Measurements from ENCODE around the gene CDC14A.

CDC14A gene

DNA sequence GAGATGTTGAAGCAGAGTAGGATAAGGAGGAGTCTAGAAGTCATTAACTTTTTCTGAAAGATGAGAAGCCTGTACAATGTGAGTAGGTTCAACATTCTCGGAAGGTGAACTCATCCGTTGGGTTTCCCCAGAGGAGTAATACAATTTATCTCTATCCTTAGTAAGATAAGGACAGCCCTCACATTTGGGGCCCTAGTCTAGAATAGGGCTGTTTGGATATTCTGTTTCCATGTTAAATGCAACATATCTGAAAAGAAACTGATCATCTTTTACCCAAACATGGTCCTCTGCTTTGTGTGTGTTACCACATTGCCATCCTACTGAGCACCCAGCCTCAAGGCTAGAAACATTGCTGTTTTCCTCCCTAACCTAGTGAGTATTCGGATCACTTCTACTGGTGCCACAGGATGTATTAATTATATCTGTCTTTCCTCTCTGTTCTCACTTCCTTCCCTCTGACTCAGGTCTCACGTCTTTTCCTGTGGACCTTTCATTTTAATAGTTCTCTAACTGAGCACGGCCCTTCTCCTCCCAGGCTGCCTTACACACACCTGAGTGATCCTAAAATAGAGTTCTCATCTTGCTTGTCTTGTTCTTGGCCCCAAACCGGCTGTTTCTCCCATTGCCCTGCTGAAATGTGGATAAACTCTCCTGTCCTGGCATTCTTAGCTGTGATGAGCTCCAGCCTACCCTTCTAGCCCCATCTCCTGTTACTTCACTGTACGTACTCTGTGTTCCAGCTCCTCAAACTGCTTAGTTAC lies 91.7 kb downstream of the CDC14A start:
- no peak for DNase-seq (ENCODE audit: low read depth)
- H3K4me3 ChIP-seq (ENCODE audit: low read length): no peak overlapping the region
- TF ChIP-seq, protein P1, sequence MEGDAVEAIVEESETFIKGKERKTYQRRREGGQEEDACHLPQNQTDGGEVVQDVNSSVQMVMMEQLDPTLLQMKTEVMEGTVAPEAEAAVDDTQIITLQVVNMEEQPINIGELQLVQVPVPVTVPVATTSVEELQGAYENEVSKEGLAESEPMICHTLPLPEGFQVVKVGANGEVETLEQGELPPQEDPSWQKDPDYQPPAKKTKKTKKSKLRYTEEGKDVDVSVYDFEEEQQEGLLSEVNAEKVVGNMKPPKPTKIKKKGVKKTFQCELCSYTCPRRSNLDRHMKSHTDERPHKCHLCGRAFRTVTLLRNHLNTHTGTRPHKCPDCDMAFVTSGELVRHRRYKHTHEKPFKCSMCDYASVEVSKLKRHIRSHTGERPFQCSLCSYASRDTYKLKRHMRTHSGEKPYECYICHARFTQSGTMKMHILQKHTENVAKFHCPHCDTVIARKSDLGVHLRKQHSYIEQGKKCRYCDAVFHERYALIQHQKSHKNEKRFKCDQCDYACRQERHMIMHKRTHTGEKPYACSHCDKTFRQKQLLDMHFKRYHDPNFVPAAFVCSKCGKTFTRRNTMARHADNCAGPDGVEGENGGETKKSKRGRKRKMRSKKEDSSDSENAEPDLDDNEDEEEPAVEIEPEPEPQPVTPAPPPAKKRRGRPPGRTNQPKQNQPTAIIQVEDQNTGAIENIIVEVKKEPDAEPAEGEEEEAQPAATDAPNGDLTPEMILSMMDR (conservative IDR thresholded peaks at IDR 0.05; ENCODE audit: low read length): no peak

DNA sequence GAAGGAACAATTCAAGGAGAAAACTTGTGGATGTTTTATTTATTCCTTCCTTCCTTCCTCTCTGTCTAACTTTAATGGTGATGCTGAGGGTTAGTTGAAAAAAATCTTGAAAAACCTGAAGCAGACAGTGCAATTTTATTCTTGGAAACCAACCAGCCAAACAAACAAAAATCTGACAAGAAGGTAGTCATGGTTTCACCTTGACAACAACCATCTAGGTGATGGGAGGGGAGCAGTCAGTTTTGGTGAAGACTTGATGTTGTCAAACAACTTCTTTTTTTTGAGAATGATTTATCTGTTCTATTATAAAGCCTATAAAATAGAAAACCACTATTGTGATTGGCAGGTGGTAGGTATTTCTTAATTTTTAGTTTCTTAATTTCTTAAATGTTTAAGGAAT lies 93.3 kb downstream of the CDC14A start:
- no peak for DNase-seq (ENCODE audit: low read depth)
- TF ChIP-seq, protein P1 (conservative IDR thresholded peaks at IDR 0.05; ENCODE audit: low read length): no peak
- no peak overlapping the region for H3K4me3 ChIP-seq (ENCODE audit: low read length)

- no peak overlapping the region for H3K4me3 ChIP-seq (ENCODE audit: low read length)
- no peak for DNase-seq (ENCODE audit: low read depth)
- TF ChIP-seq, protein P1 (conservative IDR thresholded peaks at IDR 0.05; ENCODE audit: low read length): no peak
Observed at GRCh38 chr1:100448366-100448765, 96.1 kb downstream of the CDC14A start.

DNA sequence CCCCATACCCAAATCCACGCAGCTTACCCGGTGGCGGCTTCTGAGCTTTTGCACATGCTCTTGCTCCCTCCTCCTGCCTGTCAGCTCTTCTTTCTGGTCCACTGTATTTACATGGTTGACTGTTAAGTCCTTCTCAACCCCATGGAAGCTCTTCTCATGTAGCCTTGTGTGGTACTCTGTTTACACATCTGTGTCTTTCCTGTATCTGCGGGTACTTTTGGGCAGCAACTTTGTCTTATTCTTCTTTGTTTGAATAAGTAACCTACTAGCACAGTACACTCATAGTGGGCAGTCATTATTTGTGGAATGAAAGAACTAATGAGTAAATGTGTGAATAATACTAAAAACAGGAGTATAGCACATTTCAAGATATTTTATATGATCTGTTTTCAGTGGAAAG lies 97.2 kb downstream of the CDC14A start:
- no peak for DNase-seq (ENCODE audit: low read depth)

DNA sequence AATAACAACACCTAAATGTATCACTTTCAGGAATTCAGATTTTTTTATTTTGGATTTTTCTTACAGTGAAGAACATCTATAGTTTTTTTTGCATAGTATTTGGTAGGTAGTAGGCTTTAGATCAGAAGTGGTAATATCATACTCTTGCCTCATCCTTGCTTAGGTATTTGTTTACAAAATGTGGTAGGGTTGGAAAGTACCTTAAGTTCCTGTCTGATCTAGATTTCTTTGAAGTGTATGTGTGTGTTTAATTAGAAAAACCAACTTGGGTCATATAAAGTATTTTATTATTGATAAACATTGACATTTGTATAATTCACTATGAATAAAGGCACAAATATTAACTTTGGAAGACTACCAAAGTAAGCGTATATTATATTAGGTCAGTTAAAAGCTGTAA lies 100.3 kb downstream of the CDC14A start:
- no peak overlapping the region for H3K4me3 ChIP-seq (ENCODE audit: low read length)
- TF ChIP-seq, protein P1 (conservative IDR thresholded peaks at IDR 0.05; ENCODE audit: low read length): no peak
- no peak for DNase-seq (ENCODE audit: low read depth)

More for the DNA sequence above, 97.2 kb downstream of the CDC14A start:
- H3K4me3 ChIP-seq (ENCODE audit: low read length): no peak overlapping the region
- TF ChIP-seq, protein P1 (conservative IDR thresholded peaks at IDR 0.05; ENCODE audit: low read length): no peak

GRCh38 chr1:100455478-100456072 lies 103.3 kb downstream of the CDC14A start:
- peak; percentile 14 for DNase-seq (ENCODE audit: low read depth)
- TF ChIP-seq, protein P1 (conservative IDR thresholded peaks at IDR 0.05; ENCODE audit: low read length): peak; percentile 62
- H3K4me3 ChIP-seq (ENCODE audit: low read length): no peak overlapping the region

DNA sequence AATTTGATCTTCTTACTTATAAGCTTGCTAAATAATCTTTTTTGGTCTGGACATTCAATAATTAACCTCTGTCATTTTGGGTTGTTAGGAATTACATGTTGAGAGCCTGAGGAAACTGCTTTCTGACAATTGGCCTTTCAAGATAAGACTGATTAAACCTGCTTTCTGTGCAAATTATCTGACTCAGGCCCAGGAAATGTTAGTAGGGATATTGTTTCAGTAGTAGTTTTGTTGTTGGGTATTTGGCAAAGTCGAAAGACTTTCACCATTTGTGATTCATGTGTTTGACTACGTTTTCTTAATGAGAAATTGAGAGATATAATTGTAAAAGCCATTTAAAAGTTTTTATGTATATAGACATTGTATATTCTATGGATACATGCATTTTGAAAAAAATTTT lies 104.6 kb downstream of the CDC14A start:
- TF ChIP-seq, protein P1 (conservative IDR thresholded peaks at IDR 0.05; ENCODE audit: low read length): no peak
- no peak for DNase-seq (ENCODE audit: low read depth)

More for the DNA sequence above, 104.6 kb downstream of the CDC14A start:
- H3K4me3 ChIP-seq (ENCODE audit: low read length): no peak overlapping the region
